Natural killer cell (primary cell): Measurements from ENCODE around the gene LAD1. TPM values are rescaled to one million over a fixed set of nuclear protein-coding genes. Genes with fewer than 3 reads are reported as not detected.

Experiments used
- ATAC-seq, 3 donors: fragments of 150-1000 bp in 2 of 3; fragments of 200-7000 bp in 1 of 3; cut with Tn5 transposase; 1 replicate in 1 of 3; 2 replicates in 2 of 3; pipeline ENCODE4 v1.10.0; 2021; ENCODE audit warnings: mild to moderate bottlenecking in 2 of 3, moderate library complexity in 2 of 3
- DNase-seq, 2 donors: peaks; one replicate each; pipeline versions ENCODE4 v3.0.0 to v3.0.0-alpha.2; 2013 to 2021; ENCODE audit warnings: mixed read lengths in 1 of 2
- H3K27ac ChIP-seq: one replicate; pipeline ENCODE4 v1.5.1; 2013; ENCODE audit warnings: mild to moderate bottlenecking, low read length
- H3K27me3 ChIP-seq: one replicate; pipeline ENCODE4 v1.6.1; 2013; ENCODE audit warnings: low read length; ENCODE audit not compliant: control insufficient read depth, insufficient read depth
- H3K36me3 ChIP-seq: one replicate; pipeline ENCODE4 v1.6.1; 2013; ENCODE audit warnings: low read length; ENCODE audit not compliant: control insufficient read depth, insufficient read depth
- H3K4me1 ChIP-seq: one replicate; pipeline ENCODE4 v1.6.1; 2013; ENCODE audit warnings: low read length; ENCODE audit not compliant: control insufficient read depth, insufficient read depth
- H3K4me3 ChIP-seq: one replicate; pipeline ENCODE4 v1.5.1; 2013; ENCODE audit warnings: low read length
- H3K9me3 ChIP-seq: one replicate; pipeline ENCODE4 v1.6.1; 2013; ENCODE audit warnings: low read length; ENCODE audit not compliant: control insufficient read depth, insufficient read depth
- H3K27ac Mint-ChIP-seq, 2 donors: one replicate each; pipeline ENCODE4 v1.8.0; 2022; ENCODE audit warnings: mild to moderate bottlenecking in 2 of 2, mixed read lengths in 2 of 2, moderate library complexity in 1 of 2
- H3K27me3 Mint-ChIP-seq, 2 donors: one replicate each; pipeline ENCODE4 v1.8.0; 2022; ENCODE audit warnings: low read depth in 2 of 2, mixed read lengths in 2 of 2
- H3K36me3 Mint-ChIP-seq: one replicate; pipeline ENCODE4 v1.8.0; 2022; ENCODE audit warnings: mixed read lengths
- H3K4me1 Mint-ChIP-seq, 2 donors: one replicate each; pipeline ENCODE4 v1.8.0; 2022; ENCODE audit warnings: mixed read lengths in 2 of 2
- H3K4me3 Mint-ChIP-seq: one replicate; pipeline ENCODE4 v1.8.0; 2022; ENCODE audit warnings: mild to moderate bottlenecking, moderate library complexity, mixed read lengths
- H3K9me3 Mint-ChIP-seq, 2 donors: one replicate each; pipeline ENCODE4 v1.8.0; 2022; ENCODE audit warnings: mixed read lengths in 2 of 2
- WGBS: methylation state at CpG from one replicate; pipeline ENCODE4 v1.1.7; 2013; ENCODE audit warnings: missing lambda C conversion rate; ENCODE audit not compliant: insufficient coverage; 5-methylcytosine and 5-hydroxymethylcytosine counted together
- intact Hi-C: fragments of 100-400 bp; cut with micrococcal nuclease; formaldehyde crosslinking; loops from one replicate; pipeline ENCODE4 v1.14.2; 2022
- total RNA-seq, 4 donors: library from RNA; stranded (reverse); fragments of 120-200 nt in 1 of 4; gene quantifications; one replicate each; pipeline versions ENCODE4 v1.2.3 to v1.2.4, GENCODE V29; 2013 to 2022
- TF ChIP-seq, protein P1 (sequence below): fragments of 200-600 bp; IDR thresholded peaks from one replicate; pipeline ENCODE4 v1.8.0; 2022; ENCODE audit warnings: antibody characterized with exemption

Gene LAD1
- total RNA-seq, 3 donors from 2014 or later (not counting 1 experiment from before 2014, with no cell fraction given), result 0.68 TPM; not detected in 2

DNA sequence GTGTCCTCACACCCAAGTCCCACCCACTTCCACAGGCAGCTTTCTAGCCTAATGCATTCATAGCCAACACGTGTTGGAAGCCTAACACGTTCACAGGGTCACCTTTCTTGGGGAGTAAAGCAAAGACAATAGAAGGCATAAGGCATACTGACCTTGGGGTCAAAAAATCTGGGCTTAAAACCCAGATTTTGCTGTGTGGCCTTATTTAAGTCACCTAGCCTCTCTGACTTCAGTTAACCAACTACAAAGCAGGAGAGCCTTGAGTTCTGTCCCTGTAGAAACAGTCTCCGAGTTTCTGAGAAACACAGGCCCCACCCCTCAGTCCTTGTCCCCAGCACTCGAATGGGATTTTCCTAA is 23.0 kb downstream of the LAD1 start:
- H3K9me3 ChIP-seq, result no peaks in the 10 kb centered on the region
- H3K27me3 Mint-ChIP-seq, result peaks cover 5 to 19% of the 10 kb centered on the region in 2 donors
- H3K36me3 Mint-ChIP-seq, result no peaks in the 10 kb centered on the region
- H3K4me3 ChIP-seq, result no peak overlapping the region
- no peak overlapping the region for H3K27ac ChIP-seq
- intact Hi-C loops, result no loop called here
- no peaks in the 10 kb centered on the region for H3K4me1 ChIP-seq
- no peaks in the 10 kb centered on the region for H3K9me3 Mint-ChIP-seq
- no peak overlapping the region for H3K4me3 Mint-ChIP-seq
- no peak overlapping the region for H3K27ac Mint-ChIP-seq
- TF ChIP-seq, protein P1, sequence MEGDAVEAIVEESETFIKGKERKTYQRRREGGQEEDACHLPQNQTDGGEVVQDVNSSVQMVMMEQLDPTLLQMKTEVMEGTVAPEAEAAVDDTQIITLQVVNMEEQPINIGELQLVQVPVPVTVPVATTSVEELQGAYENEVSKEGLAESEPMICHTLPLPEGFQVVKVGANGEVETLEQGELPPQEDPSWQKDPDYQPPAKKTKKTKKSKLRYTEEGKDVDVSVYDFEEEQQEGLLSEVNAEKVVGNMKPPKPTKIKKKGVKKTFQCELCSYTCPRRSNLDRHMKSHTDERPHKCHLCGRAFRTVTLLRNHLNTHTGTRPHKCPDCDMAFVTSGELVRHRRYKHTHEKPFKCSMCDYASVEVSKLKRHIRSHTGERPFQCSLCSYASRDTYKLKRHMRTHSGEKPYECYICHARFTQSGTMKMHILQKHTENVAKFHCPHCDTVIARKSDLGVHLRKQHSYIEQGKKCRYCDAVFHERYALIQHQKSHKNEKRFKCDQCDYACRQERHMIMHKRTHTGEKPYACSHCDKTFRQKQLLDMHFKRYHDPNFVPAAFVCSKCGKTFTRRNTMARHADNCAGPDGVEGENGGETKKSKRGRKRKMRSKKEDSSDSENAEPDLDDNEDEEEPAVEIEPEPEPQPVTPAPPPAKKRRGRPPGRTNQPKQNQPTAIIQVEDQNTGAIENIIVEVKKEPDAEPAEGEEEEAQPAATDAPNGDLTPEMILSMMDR, result no peak
- 42% methylated on average over 4 of the region's 4 CpGs for WGBS
- no peaks in the 10 kb centered on the region for H3K4me1 Mint-ChIP-seq
- H3K36me3 ChIP-seq, result no peaks in the 10 kb centered on the region
- DNase-seq (no peak), ATAC-seq (no peak)
- peaks cover 2% of the 10 kb centered on the region for H3K27me3 ChIP-seq

DNA sequence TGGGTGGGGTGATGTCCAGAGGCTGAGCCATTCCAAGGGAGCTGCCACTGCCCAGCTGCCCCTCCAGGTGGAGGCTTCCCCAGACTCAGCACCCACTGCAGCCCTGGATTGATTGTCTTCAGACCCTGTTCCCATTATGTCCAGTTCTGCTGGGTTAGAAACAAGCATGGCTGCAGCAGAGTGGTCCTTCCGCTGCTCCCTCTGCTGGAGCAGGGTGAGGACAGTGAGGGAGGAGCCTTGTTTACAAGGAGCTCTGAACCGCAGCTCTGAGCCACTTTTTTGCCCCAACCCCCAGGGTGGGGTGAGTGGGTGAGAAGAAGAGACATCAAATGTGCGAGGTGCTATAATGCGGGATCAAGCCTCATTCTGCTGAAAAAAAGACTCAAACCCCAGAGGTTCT is 24.0 kb downstream of the LAD1 start:
- Mint-ChIP-seq H3K27ac (no peak overlapping the region), H3K36me3 (no peaks in the 10 kb centered on the region), H3K9me3 (no peaks in the 10 kb centered on the region), H3K4me3 (no peak overlapping the region), H3K27me3 (peaks cover 5 to 22% of the 10 kb centered on the region in 2 donors), H3K4me1 (no peaks in the 10 kb centered on the region)
- ATAC-seq, result no peak
- no peaks in the 10 kb centered on the region for H3K4me1 ChIP-seq
- TF ChIP-seq, protein P1, result no peak
- no peaks in the 10 kb centered on the region for H3K9me3 ChIP-seq
- H3K27ac ChIP-seq, result no peak overlapping the region
- intact Hi-C loops, result no loop called here
- peaks cover 2% of the 10 kb centered on the region for H3K27me3 ChIP-seq
- no peaks in the 10 kb centered on the region for H3K36me3 ChIP-seq
- WGBS, result 51% methylated on average over 4 of the region's 4 CpGs
- no peak overlapping the region for H3K4me3 ChIP-seq
- DNase-seq, result no peak

DNA sequence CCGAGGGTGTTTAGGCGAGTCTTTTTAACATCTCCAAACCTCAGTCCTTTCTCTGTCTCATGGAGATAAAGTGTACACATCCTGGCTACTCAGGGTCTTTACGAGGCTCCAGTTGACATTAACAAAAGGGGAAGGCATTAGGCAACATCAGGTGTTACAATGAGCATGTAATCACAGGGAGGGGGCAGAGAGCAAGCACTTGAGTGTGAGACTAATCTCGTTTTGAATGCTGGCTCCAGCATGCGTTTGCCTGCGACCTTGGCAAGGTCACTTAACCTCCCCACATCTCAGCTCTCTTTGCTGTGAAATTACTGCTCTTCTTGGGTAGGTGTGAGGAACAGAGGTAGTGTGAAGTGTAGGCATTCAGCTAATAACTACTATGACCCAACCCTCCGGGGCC is 24.8 kb downstream of the LAD1 start:
- Histone ChIP-seq H3K9me3 (no peaks in the 10 kb centered on the region), H3K36me3 (no peaks in the 10 kb centered on the region), H3K4me3 (no peak overlapping the region), H3K27ac (no peak overlapping the region), H3K27me3 (peaks cover 2% of the 10 kb centered on the region), H3K4me1 (no peaks in the 10 kb centered on the region)
- no peaks in the 10 kb centered on the region for H3K4me1 Mint-ChIP-seq
- no peaks in the 10 kb centered on the region for H3K36me3 Mint-ChIP-seq
- DNase-seq, result no peak
- TF ChIP-seq, protein P1, result no peak
- H3K4me3 Mint-ChIP-seq, result no peak overlapping the region
- 59% methylated on average over 6 of the region's 7 CpGs for whole genome bisulfite sequencing
- H3K27ac Mint-ChIP-seq, result no peak overlapping the region
- peaks cover 5 to 22% of the 10 kb centered on the region in 2 donors for H3K27me3 Mint-ChIP-seq
- no peak for ATAC-seq
- intact Hi-C loops, result no loop called here
- H3K9me3 Mint-ChIP-seq, result no peaks in the 10 kb centered on the region

DNA sequence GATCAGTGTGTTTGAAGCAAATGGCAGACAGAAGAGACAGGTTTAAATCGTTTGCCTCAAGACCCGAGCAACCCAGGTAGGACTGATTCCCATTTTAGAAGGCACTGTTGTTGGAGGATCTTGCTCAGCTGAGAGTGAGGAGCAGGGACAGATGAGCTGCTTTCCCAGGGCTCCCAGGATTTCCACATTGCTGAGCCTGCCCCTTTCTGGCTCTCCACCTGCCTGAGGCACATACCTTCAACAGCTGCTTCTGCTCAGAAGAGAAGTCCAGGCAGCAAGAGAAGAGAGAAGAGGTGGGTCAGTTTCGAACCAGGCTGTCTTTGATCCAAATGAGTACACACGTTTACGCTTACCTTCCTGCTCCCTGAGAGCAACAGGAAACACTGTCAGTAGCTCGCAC is 27.3 kb downstream of the LAD1 start:
- Mint-ChIP-seq H3K27ac (no peak overlapping the region), H3K4me3 (no peak overlapping the region), H3K27me3 (peaks cover 5 to 30% of the 10 kb centered on the region in 2 donors), H3K4me1 (no peaks in the 10 kb centered on the region), H3K36me3 (no peaks in the 10 kb centered on the region), H3K9me3 (no peaks in the 10 kb centered on the region)
- ATAC-seq (no peak), DNase-seq (no peak)
- Histone ChIP-seq H3K4me1 (no peaks in the 10 kb centered on the region), H3K36me3 (no peaks in the 10 kb centered on the region), H3K4me3 (no peak overlapping the region), H3K9me3 (no peaks in the 10 kb centered on the region), H3K27me3 (peaks cover 2% of the 10 kb centered on the region), H3K27ac (no peak overlapping the region)
- intact Hi-C loops, result no loop called here
- 57% methylated on average over 6 of the region's 6 CpGs for WGBS
- TF ChIP-seq, protein P1, result no peak
